Caco-2 (cell line): ENCODE measurements around the gene INO80B. TPM values are rescaled to one million over a fixed set of nuclear protein-coding genes. Genes with fewer than 3 reads are reported as not detected.
"Not testable (repeated sequence)": the region's sequence is repeated elsewhere in the genome, so short reads cannot be mapped to it uniquely, and the experiment has no call there.

Experiments
- BruUV-seq: library from RNA; stranded (reverse); fragments of 400-500 nt; replicated peaks from 2 replicates; lab custom pipeline; 2021; lab: Mats Ljungman, UMichigan
- CTCF ChIA-PET: fragments of 300-600 bp; sonication (Branson Sonifier 250); formaldehyde crosslinking; loops from one replicate; lab custom pipeline; 2022; ENCODE audit warnings: antibody characterized with exemption; lab: Charles Lee
- POLR2A ChIA-PET: fragments of 300-600 bp; sonication (Branson Sonifier 250); formaldehyde crosslinking; loops from one replicate; lab custom pipeline; 2022; ENCODE audit warnings: antibody characterized with exemption; lab: Charles Lee
- DNase-seq, 2 experiments: peaks; one replicate each; pipeline versions ENCODE4 v3.0.0 to v3.0.0-alpha.2; 2020 to 2022
- H3K27me3 ChIP-seq: replicated peaks from 2 replicates; pipeline ENCODE4 v1.6.0; 2011; ENCODE audit warnings: low read length; ENCODE audit not compliant: control insufficient read depth, insufficient read depth
- H3K36me3 ChIP-seq: 2 replicates; pipeline ENCODE4 v1.5.1; 2011; ENCODE audit warnings: low read length; ENCODE audit not compliant: control insufficient read depth, insufficient read depth
- H3K4me1 ChIP-seq: fragments of 250-450 bp; sonication (Bioruptor Pico); 2 replicates; pipeline ENCODE4 v1.5.1; 2020; ENCODE audit warnings: mild to moderate bottlenecking
- H3K4me3 ChIP-seq: 2 replicates; pipeline ENCODE4 v1.5.1; 2011; ENCODE audit warnings: low read depth, mild to moderate bottlenecking, control low read depth, low read length
- H3K9me3 ChIP-seq: fragments of 250-450 bp; sonication (Bioruptor Pico); 2 replicates; pipeline ENCODE4 v1.5.1; 2020; ENCODE audit warnings: mild to moderate bottlenecking, moderate library complexity
- H3K27ac Mint-ChIP-seq: one replicate; pipeline ENCODE4 v1.8.0; 2022; ENCODE audit warnings: mixed read lengths; ENCODE audit not compliant: unreplicated experiment
- H3K27me3 Mint-ChIP-seq: one replicate; pipeline ENCODE4 v1.8.0; 2022; ENCODE audit warnings: mixed read lengths; ENCODE audit not compliant: insufficient read depth, unreplicated experiment
- H3K36me3 Mint-ChIP-seq: one replicate; pipeline ENCODE4 v1.8.0; 2022; ENCODE audit warnings: mild to moderate bottlenecking, mixed read lengths; ENCODE audit not compliant: insufficient read depth, unreplicated experiment
- H3K4me1 Mint-ChIP-seq: one replicate; pipeline ENCODE4 v1.8.0; 2022; ENCODE audit warnings: low read depth, mixed read lengths; ENCODE audit not compliant: unreplicated experiment
- H3K4me3 Mint-ChIP-seq: one replicate; pipeline ENCODE4 v1.8.0; 2022; ENCODE audit warnings: mild to moderate bottlenecking, moderate library complexity, mixed read lengths; ENCODE audit not compliant: unreplicated experiment
- H3K9me3 Mint-ChIP-seq: one replicate; pipeline ENCODE4 v1.8.0; 2022; ENCODE audit warnings: mixed read lengths; ENCODE audit not compliant: unreplicated experiment
- CTCF ChIP-seq, 2 experiments: fragments of 200-600 bp in 1 of 2; IDR thresholded peaks; 1 replicate in 1 of 2; 2 replicates in 1 of 2; pipeline versions ENCODE4 v1.5.1 to v1.8.0; 2011 to 2022; ENCODE audit warnings: antibody characterized with exemption in 1 of 2, control low read depth in 1 of 2, inconsistent platforms in 1 of 2, low read depth in 1 of 2, low read length in 1 of 2, mild to moderate bottlenecking in 1 of 2, moderate library complexity in 1 of 2; ENCODE audit not compliant: insufficient read depth in 1 of 2, severe bottlenecking in 1 of 2, unreplicated experiment in 1 of 2
- intact Hi-C: fragments of 100-400 bp; cut with micrococcal nuclease; formaldehyde crosslinking; loops from one replicate; pipeline ENCODE4 v1.10.0; 2022; ENCODE audit not compliant: unreplicated experiment
- total RNA-seq: library from RNA; stranded (reverse); gene quantifications from 2 replicates; pipeline ENCODE4 v1.2.3, GENCODE V29; 2022

Gene INO80B
- total RNA-seq, 1 experiment from 2014 or later: 25.2 TPM

GRCh38 chr2:74482801-74483674 lies 28.2 kb downstream of the INO80B start, which contains the start of the genes CCDC142 and TTC31:
Gene CCDC142, minus strand, starts transcription at chr2:74482998. Its CDS starts 161 bp downstream, at chr2:74482837.
Gene TTC31, plus strand, starts transcription at chr2:74483081. Its CDS starts 15 bp downstream, at chr2:74483096.
- Histone ChIP-seq H3K4me3 (peak within 1 kb of the TSS; percentile 76), H3K4me1 (peaks cover 12% of the 10 kb centered on the region), H3K9me3 (no peaks in the 10 kb centered on the region), H3K36me3 (peaks cover 3% of the 10 kb centered on the region; the same call in 1 of the 2 replicates), H3K27me3 (no peaks in the 10 kb centered on the region)
- Mint-ChIP-seq H3K36me3 (peaks cover 64% of the 10 kb centered on the region), H3K4me1 (peaks cover 25% of the 10 kb centered on the region), H3K9me3 (no peaks in the 10 kb centered on the region), H3K27me3 (no peaks in the 10 kb centered on the region), H3K27ac (peak within 1 kb of the TSS; percentile 90), H3K4me3 (peak within 1 kb of the TSS; percentile 82)
- intact Hi-C loops: loop anchor here (1.0 to 2.0 kb wide), 9 partner anchors 11 to 104 kb away; partner anchors contain the start of genes AUP1, HTRA2, LBX2 and MRPL53
- ChIA-PET POLR2A (interaction anchor here (0.8 to 1.3 kb wide), 3 partner anchors 10 to 47 kb away, joined by 3 to 4 read pairs (median 3); partner anchors contain the start of genes AUP1 and HTRA2), CTCF (interaction anchor here (0.6 to 2.0 kb wide), 14 partner anchors 10 to 107 kb away, joined by 3 to 8 read pairs (median 6); partner anchors contain the start of genes MRPL53, PCGF1 and WBP1)
- TSS peak; percentile 87 for BruUV-seq
- TF ChIP-seq CTCF (IDR thresholded peaks at IDR 0.05; ENCODE audit: insufficient read depth in 1 of 2, low read depth in 1 of 2, low read length in 1 of 2, severe bottlenecking in 1 of 2, unreplicated experiment in 1 of 2): peak; percentile 89 to 95
- peak; percentile 95 to 96 for DNase-seq

GRCh38 chr2:74483675-74484164 lies 28.8 kb downstream of the INO80B start:
- BruUV-seq, DNase-seq, H3K36me3 ChIP-seq, H3K27me3 Mint-ChIP-seq, H3K27me3 ChIP-seq, H3K9me3 Mint-ChIP-seq, H3K9me3 ChIP-seq: not testable (repeated sequence)
- intact Hi-C loops: loop anchor here (1.0 to 2.0 kb wide), 9 partner anchors 11 to 104 kb away; partner anchors contain the start of genes AUP1, HTRA2, LBX2 and MRPL53
- ChIA-PET POLR2A (interaction anchor here (0.9 kb wide), 1 partner anchor 43 kb away, joined by 3 read pairs; no protein-coding TSS in a partner anchor), CTCF (interaction anchor here (1.4 to 1.8 kb wide), 3 partner anchors 18 to 106 kb away, joined by 6 to 8 read pairs (median 8); partner anchors contain the start of gene WBP1)
- peaks cover 19% of the 10 kb centered on the region for H3K4me1 ChIP-seq
- Mint-ChIP-seq H3K4me3 (peak overlapping the region; percentile 82), H3K27ac (peak overlapping the region; percentile 90), H3K4me1 (peaks cover 25% of the 10 kb centered on the region), H3K36me3 (peaks cover 64% of the 10 kb centered on the region)
- peak overlapping the region; percentile 76 for H3K4me3 ChIP-seq

- no TSS peak for BruUV-seq
- Mint-ChIP-seq H3K4me3 (no peak overlapping the region), H3K9me3 (no peaks in the 10 kb centered on the region), H3K27me3 (no peaks in the 10 kb centered on the region), H3K27ac (no peak overlapping the region), H3K4me1 (peaks cover 35% of the 10 kb centered on the region), H3K36me3 (peaks cover 53% of the 10 kb centered on the region)
- no peaks in the 10 kb centered on the region for H3K27me3 ChIP-seq
- intact Hi-C loops: no loop called here
- no peak overlapping the region for H3K4me3 ChIP-seq
- ChIA-PET CTCF (no interaction called here), POLR2A (interaction anchor here (0.7 kb wide), 1 partner anchor 96 kb away, joined by 4 read pairs; no protein-coding TSS in a partner anchor)
- H3K4me1 ChIP-seq: peaks cover 40% of the 10 kb centered on the region
- peaks cover 2% of the 10 kb centered on the region; the same call in 1 of the 2 replicates for H3K36me3 ChIP-seq
- H3K9me3 ChIP-seq: no peaks in the 10 kb centered on the region
- DNase-seq: no peak
- no peak for TF ChIP-seq CTCF (IDR thresholded peaks at IDR 0.05; ENCODE audit: insufficient read depth in 1 of 2, low read depth in 1 of 2, low read length in 1 of 2, severe bottlenecking in 1 of 2, unreplicated experiment in 1 of 2)
Observed at GRCh38 chr2:74486141-74486540, 31.3 kb downstream of the INO80B start.
